IMR-90 (cell line): ENCODE data around the gene IMPDH1.

ENCODE experiments used
- BHLHE40 ChIP-seq: fragments of 150-350 bp; IDR thresholded peaks from 2 replicates; pipeline ENCODE4 v1.6.1; 2016; ENCODE audit warnings: mild to moderate bottlenecking, low read depth, low read length
- CTCF ChIP-seq: conservative IDR thresholded peaks from 2 replicates; pipeline ENCODE4 v1.5.1; 2012; ENCODE audit warnings: mild to moderate bottlenecking, low read depth, low read length, improper control_type of control experiment
- ELK1 ChIP-seq: fragments of 150-350 bp; IDR thresholded peaks from 2 replicates; pipeline ENCODE4 v1.6.1; 2016; ENCODE audit warnings: low read depth, mild to moderate bottlenecking, low read length, moderate library complexity, borderline replicate concordance
- FOS ChIP-seq: fragments of 150-350 bp; IDR thresholded peaks from 2 replicates; pipeline ENCODE4 v1.6.1; 2016; ENCODE audit warnings: low read depth, low read length
- MAZ ChIP-seq: IDR thresholded peaks from 2 replicates; pipeline ENCODE4 v1.6.1; 2012; ENCODE audit warnings: low read depth, mild to moderate bottlenecking, low read length, improper control_type of control experiment, moderate library complexity, borderline replicate concordance
- MXI1 ChIP-seq: IDR thresholded peaks from 2 replicates; pipeline ENCODE4 v1.6.1; 2012; ENCODE audit warnings: low read depth, mild to moderate bottlenecking, low read length, moderate library complexity, borderline replicate concordance
- NFE2L2 ChIP-seq: fragments of 150-350 bp; IDR thresholded peaks from 2 replicates; pipeline ENCODE4 v1.6.1; 2016; ENCODE audit warnings: low read depth, mild to moderate bottlenecking, low read length
- POLR2A ChIP-seq: IDR thresholded peaks from 2 replicates; pipeline ENCODE4 v1.6.1; 2012; ENCODE audit warnings: mild to moderate bottlenecking, low read depth, low read length
- RAD21 ChIP-seq: IDR thresholded peaks from 2 replicates; pipeline ENCODE4 v1.6.1; 2012; ENCODE audit warnings: low read length, improper control_type of control experiment
- RCOR1 ChIP-seq: IDR thresholded peaks from 2 replicates; pipeline ENCODE4 v1.6.1; 2012; ENCODE audit warnings: mild to moderate bottlenecking, low read length, improper control_type of control experiment; ENCODE audit not compliant: insufficient replicate concordance
- RFX5 ChIP-seq: IDR thresholded peaks from 2 replicates; pipeline ENCODE4 v1.8.0; 2012; ENCODE audit warnings: low read depth, mild to moderate bottlenecking, low read length, moderate library complexity
- SMC3 ChIP-seq: fragments of 150-350 bp; IDR thresholded peaks from 2 replicates; pipeline ENCODE4 v1.6.1; 2016; ENCODE audit warnings: low read depth, mild to moderate bottlenecking, antibody characterized with exemption, low read length, moderate library complexity
- USF2 ChIP-seq: fragments of 150-350 bp; IDR thresholded peaks from 2 replicates; pipeline ENCODE4 v1.6.1; 2017; ENCODE audit warnings: mild to moderate bottlenecking, antibody characterized with exemption, low read length, low read depth

- TF ChIP-seq SMC3 (no peak), CTCF (no peak), BHLHE40 (peak; percentile 30; the same call in 1 of the 2 replicates), POLR2A (no peak), RCOR1 (no peak), MXI1 (no peak), MAZ (no peak), FOS (no peak), RFX5 (no peak), RAD21 (no peak), USF2 (no peak), NFE2L2 (no peak), ELK1 (no peak)
Measured at GRCh38 chr7:128361411-128362379, 48.1 kb downstream of the IMPDH1 start, which contains the start of gene PRRT4.
